ENCODE data around the gene ITPR2.

ITPR2 gene

DNA sequence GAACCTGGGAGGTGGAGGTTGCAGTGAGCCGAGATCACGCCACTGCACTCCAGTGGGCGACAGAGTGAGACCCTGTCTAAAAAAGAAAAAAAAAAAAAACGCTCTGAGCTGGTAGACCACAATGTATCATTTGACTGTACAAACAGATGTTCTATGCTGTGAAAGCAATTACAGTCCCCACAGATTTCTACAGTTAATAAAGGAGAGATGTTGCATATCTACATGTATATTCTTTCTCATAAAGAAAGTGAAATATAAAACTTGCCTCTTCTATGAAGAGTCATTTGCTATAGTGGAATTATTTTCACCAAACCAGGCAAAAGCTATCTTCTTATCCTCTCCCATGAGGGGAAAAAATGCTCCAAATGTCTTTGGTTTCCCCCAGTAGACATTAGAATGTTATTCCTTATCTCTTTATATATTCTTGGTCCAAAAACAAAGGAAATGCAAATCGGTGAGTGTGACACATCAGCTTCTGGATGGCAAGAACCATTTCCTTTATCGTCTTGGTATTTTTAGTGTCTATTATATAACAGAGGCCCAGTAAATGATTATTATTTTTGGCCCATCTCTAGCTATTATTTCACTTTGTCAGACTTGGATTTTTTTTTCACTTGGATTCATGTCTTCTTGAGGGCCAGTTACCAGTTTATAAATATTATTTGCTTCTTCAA, 407.3 kb downstream of the ITPR2 start:
- Histone ChIP-seq H3K4me3 (ENCODE audit: severe bottlenecking) (no peak overlapping the region), H3K9me3 (ENCODE audit: severe bottlenecking) (no peaks in the 10 kb centered on the region), H3K4me1 (ENCODE audit: insufficient read depth, poor library complexity, severe bottlenecking) (no peaks in the 10 kb centered on the region), H3K36me3 (ENCODE audit: low read depth) (no peaks in the 10 kb centered on the region), H3K27me3 (ENCODE audit: insufficient read depth, poor library complexity, severe bottlenecking) (no peaks in the 10 kb centered on the region), H3K27ac (ENCODE audit: poor library complexity, severe bottlenecking) (no peak overlapping the region)
- no peak for ATAC-seq (ENCODE audit: low read depth)
- TF ChIP-seq, protein P1, sequence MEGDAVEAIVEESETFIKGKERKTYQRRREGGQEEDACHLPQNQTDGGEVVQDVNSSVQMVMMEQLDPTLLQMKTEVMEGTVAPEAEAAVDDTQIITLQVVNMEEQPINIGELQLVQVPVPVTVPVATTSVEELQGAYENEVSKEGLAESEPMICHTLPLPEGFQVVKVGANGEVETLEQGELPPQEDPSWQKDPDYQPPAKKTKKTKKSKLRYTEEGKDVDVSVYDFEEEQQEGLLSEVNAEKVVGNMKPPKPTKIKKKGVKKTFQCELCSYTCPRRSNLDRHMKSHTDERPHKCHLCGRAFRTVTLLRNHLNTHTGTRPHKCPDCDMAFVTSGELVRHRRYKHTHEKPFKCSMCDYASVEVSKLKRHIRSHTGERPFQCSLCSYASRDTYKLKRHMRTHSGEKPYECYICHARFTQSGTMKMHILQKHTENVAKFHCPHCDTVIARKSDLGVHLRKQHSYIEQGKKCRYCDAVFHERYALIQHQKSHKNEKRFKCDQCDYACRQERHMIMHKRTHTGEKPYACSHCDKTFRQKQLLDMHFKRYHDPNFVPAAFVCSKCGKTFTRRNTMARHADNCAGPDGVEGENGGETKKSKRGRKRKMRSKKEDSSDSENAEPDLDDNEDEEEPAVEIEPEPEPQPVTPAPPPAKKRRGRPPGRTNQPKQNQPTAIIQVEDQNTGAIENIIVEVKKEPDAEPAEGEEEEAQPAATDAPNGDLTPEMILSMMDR (IDR thresholded peaks at IDR 0.05; ENCODE audit: poor library complexity, severe bottlenecking): no peak
- DNase-seq (ENCODE audit: low spot score): no peak

DNA sequence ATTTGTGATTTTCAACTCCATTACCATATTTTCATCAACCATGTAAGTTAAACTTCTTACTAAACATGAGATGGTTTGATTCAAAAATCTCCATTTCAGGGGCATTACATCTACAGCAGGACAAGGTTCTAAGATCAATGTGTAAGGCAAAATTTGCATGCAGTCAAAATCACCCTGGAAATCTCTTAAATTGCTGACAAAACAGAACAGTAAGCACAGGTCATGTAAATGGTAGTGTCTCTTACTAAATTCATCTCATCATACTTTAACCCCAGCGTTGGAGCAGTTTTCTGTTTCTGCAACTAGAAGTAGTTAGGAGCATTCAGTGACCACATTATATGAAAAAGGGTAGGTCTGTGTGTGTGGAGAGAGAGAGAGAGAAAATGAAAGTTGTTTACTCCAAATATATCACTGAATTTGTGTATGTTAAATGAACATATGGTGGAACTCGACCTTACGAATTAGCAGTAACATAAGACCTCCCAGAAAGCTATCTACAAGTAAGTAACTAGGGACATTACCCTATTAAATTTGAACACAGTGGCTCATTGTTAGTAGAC, 410.1 kb downstream of the ITPR2 start:
- Histone ChIP-seq H3K36me3 (ENCODE audit: low read depth) (no peaks in the 10 kb centered on the region), H3K4me3 (ENCODE audit: severe bottlenecking) (no peak overlapping the region), H3K27me3 (ENCODE audit: insufficient read depth, poor library complexity, severe bottlenecking) (no peaks in the 10 kb centered on the region), H3K4me1 (ENCODE audit: insufficient read depth, poor library complexity, severe bottlenecking) (no peaks in the 10 kb centered on the region), H3K27ac (ENCODE audit: poor library complexity, severe bottlenecking) (no peak overlapping the region), H3K9me3 (ENCODE audit: severe bottlenecking) (no peaks in the 10 kb centered on the region)
- TF ChIP-seq, protein P1 (IDR thresholded peaks at IDR 0.05; ENCODE audit: poor library complexity, severe bottlenecking): no peak
- DNase-seq (ENCODE audit: low spot score): no peak
- ATAC-seq (ENCODE audit: low read depth): no peak

DNA sequence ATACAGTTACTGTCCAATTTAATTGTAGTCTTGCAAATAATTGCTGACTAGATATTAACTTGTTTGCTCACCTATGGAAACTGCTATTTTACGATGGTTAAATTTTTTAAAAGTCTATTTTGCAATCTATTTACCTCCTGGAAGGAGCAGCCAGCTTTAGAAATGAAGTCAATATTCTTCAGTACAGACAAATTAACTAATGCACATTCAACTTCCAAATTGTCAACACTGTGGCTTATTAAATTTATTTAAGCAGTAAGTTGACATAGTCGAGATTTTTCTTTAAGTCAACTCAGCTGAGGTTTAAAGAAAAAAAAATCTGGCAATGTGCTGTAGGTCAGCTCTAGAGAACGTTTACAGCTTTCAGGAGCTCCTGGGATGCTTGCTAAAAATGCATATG, 416.4 kb downstream of the ITPR2 start:
- H3K36me3 ChIP-seq (ENCODE audit: low read depth): no peaks in the 10 kb centered on the region
- H3K27ac ChIP-seq (ENCODE audit: poor library complexity, severe bottlenecking): no peak overlapping the region
- no peaks in the 10 kb centered on the region for H3K27me3 ChIP-seq (ENCODE audit: insufficient read depth, poor library complexity, severe bottlenecking)
- TF ChIP-seq, protein P1 (IDR thresholded peaks at IDR 0.05; ENCODE audit: poor library complexity, severe bottlenecking): no peak
- no peak for ATAC-seq (ENCODE audit: low read depth)
- H3K9me3 ChIP-seq (ENCODE audit: severe bottlenecking): no peaks in the 10 kb centered on the region
- no peak for DNase-seq (ENCODE audit: low spot score)
- no peak overlapping the region for H3K4me3 ChIP-seq (ENCODE audit: severe bottlenecking)
- H3K4me1 ChIP-seq (ENCODE audit: insufficient read depth, poor library complexity, severe bottlenecking): no peaks in the 10 kb centered on the region

DNA sequence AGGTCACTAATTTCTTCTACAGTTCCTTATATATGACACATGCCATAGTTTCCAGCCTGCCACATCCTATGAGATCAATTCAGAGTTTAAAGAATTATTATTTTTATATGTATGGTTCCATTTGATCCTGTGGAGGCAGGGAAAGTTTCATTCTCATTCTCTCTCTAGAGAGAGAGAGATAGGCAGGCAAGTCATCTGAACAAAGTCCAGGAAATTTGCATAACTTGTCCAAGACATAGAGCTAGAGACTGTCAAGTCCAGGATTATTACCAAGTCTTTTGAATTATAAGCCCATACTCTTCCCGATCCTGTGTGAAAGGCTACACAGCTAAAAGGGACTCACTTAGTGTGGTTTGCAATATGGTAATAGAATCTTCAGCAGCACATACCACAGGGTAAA, 422.3 kb downstream of the ITPR2 start:
- Histone ChIP-seq H3K9me3 (ENCODE audit: severe bottlenecking) (no peaks in the 10 kb centered on the region), H3K27me3 (ENCODE audit: insufficient read depth, poor library complexity, severe bottlenecking) (no peaks in the 10 kb centered on the region), H3K36me3 (ENCODE audit: low read depth) (no peaks in the 10 kb centered on the region), H3K4me1 (ENCODE audit: insufficient read depth, poor library complexity, severe bottlenecking) (no peaks in the 10 kb centered on the region), H3K4me3 (ENCODE audit: severe bottlenecking) (no peak overlapping the region), H3K27ac (ENCODE audit: poor library complexity, severe bottlenecking) (no peak overlapping the region)
- DNase-seq (ENCODE audit: low spot score) (no peak), ATAC-seq (ENCODE audit: low read depth) (no peak)
- TF ChIP-seq, protein P1 (IDR thresholded peaks at IDR 0.05; ENCODE audit: poor library complexity, severe bottlenecking): no peak

DNA sequence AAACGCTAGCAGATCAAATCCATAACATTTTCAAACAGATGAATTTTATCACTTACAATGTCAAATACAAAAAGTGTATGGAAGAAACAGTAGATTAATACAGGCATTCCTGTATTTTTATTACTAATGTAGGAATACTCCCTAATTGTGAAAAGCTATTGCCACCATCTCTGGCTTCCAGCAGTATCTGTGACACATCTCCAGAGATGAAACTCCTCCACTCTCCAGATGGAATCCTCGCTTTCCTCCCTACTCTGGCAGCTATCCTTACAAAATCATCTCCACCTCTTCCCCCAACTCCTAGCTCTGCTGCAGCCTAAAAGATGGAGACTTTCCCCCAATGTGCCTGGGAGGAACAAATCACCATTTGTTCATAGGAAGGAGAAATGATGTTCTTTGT, 426.2 kb downstream of the ITPR2 start:
- H3K9me3 ChIP-seq (ENCODE audit: severe bottlenecking): no peaks in the 10 kb centered on the region
- H3K4me3 ChIP-seq (ENCODE audit: severe bottlenecking): no peak overlapping the region
- no peaks in the 10 kb centered on the region for H3K36me3 ChIP-seq (ENCODE audit: low read depth)
- no peak for ATAC-seq (ENCODE audit: low read depth)
- TF ChIP-seq, protein P1 (IDR thresholded peaks at IDR 0.05; ENCODE audit: poor library complexity, severe bottlenecking): no peak
- no peaks in the 10 kb centered on the region for H3K4me1 ChIP-seq (ENCODE audit: insufficient read depth, poor library complexity, severe bottlenecking)
- DNase-seq (ENCODE audit: low spot score): no peak
- no peak overlapping the region for H3K27ac ChIP-seq (ENCODE audit: poor library complexity, severe bottlenecking)
- H3K27me3 ChIP-seq (ENCODE audit: insufficient read depth, poor library complexity, severe bottlenecking): no peaks in the 10 kb centered on the region
